HG03097 (cell line): ENCODE results near the gene PPP1R12B.
A peak's percentile ranks its signal among the peaks of the same experiment; 100 is the strongest.
"Not testable (repeated sequence)": the region's sequence is repeated elsewhere in the genome, so short reads cannot be mapped to it uniquely, and the experiment has no call there.

Experiments used
- ATAC-seq: cut with Tn5 transposase; IDR thresholded peaks from one replicate; pipeline ENCODE4 v1.9.1; 2021; ENCODE audit not compliant: unreplicated experiment, low FRiP score

The PPP1R12B gene

DNA sequence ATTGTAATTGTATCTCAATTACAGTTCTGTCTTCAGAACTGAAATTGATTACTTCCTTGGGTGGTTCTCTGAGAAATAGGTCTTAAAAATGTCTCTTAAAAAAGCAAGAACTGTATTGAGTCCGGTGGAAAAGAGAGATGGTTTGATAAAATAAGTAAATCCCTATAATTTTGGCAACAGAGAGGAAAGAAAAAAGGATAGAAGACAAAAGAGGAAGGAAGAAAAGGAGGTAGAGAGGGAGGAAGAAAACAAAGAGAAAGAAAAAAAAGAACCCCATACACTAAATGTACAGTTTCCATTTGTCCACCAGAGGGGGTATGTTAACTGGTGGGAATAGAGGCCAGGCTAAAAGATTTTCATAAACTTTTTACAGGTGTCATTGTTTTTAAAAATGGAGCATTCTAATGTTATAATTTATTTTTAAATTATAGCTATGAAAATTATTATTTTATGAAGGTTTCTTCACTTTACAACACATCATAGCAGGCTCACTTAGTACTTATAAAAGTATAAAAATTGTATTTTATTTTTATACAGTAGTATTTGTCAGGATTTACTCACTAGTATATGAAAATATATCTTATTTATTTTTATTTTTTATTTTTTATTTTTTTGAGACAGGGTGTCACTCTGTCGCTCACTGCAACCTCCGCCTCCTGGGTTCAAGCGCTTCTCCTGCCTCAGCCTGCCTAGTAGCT lies 4.7 kb upstream of the PPP1R12B start:
- ATAC-seq, result no peak

DNA sequence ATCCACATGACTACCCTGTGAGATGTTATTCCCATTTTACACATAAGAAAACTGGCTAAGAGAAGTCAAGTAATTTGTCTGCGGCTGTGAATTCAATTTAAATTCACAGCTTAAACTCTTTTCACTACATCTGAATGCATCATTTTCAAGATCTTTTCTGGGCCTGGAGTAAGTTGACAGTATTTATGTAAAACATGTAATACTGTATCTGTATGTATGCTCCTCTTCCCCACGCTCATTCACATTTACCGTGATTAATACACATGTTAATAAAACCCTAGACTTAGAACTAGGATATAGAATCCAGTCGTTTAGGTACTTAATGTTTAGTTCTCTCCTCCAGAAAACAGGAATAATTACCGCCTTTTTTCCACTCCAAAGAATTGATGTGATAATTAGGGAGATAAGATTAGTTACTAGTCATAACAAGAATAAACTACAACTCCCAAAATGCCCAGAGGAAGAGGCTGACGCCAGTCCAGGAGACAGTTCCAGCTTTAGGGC lies 442 bp upstream of the PPP1R12B start:
- no peak for ATAC-seq

DNA sequence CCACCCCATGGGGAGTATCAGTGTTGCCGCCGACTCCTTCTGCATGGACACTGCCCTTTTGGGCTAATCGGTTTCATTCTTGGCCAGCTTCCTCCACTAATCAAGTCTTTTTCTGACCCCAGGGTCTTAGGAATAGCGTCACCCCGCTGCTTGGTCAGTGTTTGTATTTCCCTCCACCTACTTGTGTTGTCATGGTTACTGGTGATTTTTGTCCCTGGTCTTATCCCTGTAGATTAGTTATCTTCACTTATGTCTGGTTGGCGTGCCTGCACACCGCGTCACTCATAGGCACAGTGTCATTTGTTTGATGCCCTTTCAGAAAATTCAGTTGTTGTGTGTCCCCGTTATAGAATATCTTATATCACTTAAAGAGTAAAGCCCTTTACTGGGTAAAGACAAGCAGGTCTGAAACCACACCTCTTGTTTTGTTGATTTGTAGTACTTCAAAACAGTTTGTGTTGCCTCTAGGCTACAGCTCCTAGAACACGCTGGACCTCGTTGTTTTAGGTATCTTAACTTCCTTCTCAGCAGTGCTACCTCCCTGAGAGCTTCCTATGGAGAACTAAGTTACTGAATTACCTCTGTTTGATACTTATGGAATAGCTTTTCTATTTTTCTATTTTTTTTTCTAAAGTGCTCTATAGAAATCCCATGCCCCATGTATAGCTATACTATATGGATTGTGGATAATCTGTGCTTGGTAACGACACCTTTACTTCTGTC lies 868 bp downstream of the PPP1R12B start:
- peak; percentile 10 for ATAC-seq

DNA sequence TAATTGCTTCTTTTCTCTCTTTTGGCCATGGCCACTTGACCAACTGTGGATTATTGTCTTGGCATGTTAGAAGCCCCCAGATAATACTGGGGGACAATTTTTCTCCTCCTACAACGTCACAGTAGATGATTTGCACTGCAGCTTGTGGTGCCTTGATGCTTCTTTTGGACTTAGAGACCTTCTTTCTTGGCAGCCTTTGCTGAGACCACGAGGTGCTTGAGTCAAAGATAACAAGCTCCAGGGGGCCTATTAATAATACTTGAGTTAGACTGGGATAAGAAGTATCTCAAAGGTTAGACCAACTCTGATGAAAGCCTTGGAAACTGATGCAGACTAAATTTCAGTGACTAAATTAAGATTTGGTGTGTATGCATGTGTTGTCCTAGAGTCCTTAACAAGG lies 3.2 kb downstream of the PPP1R12B start:
- ATAC-seq, result no peak

DNA sequence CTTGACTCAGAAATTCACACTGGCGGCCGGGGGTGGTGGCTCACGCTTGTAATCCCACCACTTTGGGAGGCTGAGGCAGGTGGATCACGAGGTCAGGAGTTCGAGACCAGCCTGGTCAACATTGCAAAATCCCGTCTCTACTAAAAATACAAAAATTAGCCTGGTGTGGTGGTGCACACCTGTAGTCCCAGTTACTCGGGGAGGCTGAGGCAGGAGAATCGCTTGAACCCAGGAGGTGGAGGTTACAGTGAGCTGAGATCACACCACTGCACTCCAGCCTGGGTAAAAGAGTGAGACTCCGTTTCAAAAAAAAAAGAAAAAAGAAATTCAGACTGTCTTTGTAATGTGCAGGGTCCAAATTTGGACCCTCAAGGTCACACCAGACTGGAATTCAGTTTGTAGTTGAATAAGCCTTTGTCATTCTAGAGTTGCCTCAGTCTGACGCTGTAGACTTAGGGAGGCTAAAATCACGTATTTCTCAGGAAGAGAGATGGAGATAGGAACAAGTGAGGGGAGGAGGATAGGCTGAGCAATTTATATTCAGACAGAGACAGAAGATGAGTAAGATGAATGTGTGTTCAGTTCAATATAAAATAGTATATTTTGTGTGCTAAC lies 4.2 kb downstream of the PPP1R12B start:
- not testable (repeated sequence) for ATAC-seq

DNA sequence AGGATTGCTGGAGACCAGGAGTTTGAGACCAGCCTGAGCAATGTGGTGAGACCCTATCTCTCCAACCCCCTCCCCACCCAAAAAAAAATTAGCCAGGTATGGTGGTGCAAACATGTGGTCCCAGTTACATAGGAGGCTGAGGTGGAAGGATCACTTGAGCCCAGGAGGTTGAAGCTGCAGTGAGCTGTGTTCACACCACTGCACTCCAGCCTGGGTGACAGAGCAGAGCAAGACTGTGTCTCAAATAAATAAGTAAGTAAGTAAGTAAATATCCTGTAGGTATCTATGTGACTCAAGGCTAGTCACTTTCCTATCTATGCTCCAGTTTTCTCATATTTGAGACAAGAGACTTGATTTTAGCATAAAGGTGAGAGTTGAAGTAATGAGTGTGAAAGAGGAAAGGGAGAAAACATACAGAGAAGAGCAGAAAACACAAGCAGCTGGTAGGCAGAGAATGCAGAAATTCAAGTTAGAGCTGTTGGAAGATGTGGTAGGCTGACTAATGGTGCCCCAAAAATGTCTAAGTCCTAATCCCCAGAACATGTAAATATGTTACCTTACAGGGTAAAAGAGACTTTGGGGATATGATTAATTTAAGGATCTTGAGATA lies 7.5 kb downstream of the PPP1R12B start:
- ATAC-seq, result no peak

DNA sequence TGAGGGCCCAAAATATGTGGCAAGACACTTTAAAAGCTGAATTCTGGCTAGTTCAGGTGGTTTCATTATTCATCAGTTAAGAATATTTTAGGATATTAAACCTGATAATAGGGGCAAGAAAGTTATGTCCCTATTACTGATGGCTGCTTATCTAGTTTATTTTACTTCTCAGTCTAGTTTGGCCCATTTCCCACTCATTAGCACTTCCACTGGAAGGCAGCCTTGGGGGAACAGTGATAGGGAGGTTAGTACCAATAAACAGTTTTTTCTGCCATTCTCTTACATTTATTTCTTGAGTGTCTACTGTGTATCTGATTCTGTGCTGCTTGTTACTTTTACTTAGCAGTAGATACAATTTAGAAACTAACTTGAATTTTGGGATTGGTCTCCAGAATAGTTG lies 9.0 kb downstream of the PPP1R12B start:
- no peak for ATAC-seq

DNA sequence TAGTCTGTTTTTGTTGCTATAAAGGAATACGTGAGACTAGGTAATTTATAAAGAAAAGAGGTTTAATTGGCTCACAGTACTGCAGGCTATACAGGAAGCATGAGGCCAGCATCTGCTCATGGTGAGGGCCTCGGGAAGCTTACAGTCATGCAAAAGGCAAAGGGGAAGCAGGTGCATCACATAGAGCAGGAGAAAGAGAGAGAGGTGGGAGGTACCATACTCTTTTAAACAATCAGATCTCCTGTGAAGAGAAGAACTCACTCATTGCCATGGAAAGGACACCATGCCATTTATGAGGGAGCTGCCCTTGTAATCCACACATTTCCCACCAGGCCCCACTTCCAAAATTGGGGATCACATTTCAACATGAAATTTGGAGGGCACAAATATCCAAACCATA lies 12.7 kb downstream of the PPP1R12B start:
- no peak for ATAC-seq

DNA sequence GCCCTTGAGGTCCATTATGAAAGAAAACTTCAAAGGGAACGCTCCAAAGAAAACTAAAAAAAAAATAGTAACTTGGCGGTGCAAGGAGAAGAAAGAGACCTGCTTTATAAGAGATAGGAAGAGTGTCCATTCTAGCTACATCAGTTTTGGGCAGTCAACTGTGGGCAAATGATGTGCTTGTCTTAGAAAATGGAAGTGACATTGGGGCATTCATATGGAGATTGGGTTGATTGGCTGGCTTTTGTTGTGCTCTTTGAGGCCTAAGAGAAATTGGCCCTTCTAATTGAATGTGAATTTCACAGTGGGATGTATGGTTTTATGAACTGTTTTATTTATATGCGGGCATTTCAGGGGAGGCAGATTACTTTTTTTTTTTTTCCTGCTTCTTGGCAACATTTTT lies 13.2 kb downstream of the PPP1R12B start:
- ATAC-seq, result no peak

DNA sequence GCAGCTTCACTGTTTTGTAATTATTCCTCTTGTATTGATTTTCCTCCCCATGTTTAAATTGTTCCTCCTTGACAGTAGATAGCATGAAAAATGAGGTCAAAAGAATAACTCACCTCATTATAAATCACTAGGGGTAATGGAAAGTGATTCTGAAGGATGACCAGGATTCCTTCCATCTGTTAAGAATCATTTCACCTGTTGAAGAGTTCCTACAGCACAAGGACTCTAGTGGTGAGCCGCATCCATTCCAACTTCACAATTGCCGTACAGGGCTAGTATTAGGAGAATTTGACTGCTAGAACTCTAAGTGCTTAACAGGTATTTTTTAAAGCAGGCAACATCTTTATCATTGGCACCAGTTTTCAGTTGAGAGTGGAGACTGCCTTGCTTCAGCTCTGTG lies 13.7 kb downstream of the PPP1R12B start:
- no peak for ATAC-seq

DNA sequence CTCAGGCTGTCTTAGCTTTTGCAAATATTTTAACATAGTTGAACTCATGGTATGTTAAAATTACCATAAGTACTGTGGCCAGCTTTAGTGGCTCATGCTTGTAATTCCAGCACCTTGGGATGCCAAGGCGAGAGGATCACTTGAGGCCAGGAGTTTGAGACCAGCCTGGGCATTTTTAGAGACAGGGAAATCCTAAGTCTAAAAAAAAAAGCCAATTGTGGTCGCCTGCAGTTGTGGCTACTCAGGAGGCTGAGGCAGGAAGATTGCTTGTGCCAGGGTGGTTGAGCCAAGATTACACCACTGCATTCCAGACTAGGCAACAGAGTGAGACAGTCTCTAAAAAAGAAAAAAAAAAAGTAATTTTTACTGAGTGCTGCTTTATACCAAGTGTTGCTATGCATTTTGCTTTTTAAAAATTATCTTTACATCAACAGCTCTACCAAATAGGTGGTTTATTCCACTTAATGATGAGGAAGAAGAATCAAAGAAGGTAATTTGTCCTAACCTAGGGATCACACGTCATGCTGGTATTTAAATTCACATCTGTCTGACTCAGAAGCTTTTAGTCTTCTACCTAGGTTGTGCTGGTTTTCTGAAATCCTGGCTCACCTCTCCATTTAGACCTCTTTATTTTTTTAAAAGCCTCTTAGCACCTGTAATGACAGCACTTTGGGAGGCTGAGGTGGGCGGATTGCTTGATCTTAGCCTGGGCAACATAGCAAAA lies 16.8 kb downstream of the PPP1R12B start:
- no peak for ATAC-seq

DNA sequence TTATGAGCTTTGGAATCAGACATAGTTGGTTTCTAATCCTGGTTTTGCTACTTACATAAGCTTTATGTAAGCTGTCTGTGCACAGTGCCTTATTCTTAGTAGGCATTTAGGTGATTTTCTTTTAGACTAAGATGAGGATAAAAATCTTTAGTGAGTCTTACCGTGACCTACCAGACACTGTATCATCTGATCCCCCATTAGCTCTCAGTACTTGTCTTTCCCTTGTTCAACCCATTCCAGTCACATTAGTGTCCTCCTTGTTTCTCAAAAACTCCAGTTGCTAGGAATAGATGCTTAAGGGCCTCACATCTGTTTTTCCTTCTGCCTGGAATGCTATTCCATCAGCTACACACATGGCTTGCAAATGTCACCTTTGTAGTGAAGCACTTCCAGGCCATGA lies 18.8 kb downstream of the PPP1R12B start:
- ATAC-seq, result no peak

DNA sequence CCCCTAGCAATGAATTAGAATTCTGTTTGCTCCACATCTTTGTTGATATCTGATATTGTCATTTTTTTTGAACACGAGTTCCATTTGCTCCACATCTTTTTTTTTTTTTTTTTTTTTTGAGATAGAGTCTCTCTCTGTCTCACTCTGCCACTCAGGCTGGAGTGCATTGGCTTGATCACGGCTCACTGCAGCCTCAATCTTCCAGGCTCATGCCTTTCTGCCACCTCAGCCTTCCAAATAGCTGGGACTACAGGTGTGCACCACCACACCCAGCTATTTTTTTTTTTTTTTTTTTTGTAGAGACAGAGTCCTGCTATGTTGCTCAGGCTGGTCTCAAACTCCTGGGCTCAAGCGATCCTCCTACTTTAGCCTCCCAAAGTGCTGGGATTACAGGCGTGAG lies 22.4 kb downstream of the PPP1R12B start:
- ATAC-seq, result not testable (repeated sequence)

DNA sequence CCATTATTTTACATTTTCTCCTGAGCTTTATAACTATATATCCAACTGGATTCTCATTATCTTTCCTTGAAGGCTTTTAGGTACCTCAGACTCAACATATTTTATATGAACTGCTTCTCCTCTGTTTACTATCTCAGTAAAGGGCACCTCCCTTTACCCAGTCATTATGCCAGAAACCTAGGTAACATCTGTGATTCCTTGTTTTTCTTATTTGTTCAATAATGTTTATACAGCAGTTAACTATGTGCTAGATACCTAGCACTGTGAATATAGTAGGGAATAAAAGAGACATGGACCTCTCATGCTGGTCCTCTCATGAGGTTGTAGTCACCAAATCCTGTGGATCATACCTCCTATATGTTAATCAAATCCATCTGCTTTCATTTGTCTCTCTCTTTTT lies 25.6 kb downstream of the PPP1R12B start:
- ATAC-seq, result no peak

DNA sequence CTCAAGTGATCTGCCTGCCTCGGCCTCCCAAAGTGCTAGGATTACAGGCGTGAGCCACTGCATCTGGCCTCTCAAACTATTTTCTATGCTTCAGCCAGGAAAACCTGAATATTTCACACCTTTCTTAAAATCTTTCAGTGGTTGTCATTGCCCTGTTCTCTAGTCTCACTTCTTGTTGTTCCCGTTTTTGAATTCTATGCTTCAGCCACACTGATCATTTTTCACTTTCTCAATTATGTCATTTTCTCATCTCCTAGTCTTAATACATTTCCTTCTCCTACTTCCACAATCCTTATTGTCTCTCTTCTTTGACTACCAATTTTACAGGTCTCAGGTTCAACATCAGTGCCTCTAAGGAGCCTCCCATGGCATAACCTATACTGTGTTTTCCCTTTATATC lies 26.7 kb downstream of the PPP1R12B start:
- ATAC-seq, result not testable (repeated sequence)

DNA sequence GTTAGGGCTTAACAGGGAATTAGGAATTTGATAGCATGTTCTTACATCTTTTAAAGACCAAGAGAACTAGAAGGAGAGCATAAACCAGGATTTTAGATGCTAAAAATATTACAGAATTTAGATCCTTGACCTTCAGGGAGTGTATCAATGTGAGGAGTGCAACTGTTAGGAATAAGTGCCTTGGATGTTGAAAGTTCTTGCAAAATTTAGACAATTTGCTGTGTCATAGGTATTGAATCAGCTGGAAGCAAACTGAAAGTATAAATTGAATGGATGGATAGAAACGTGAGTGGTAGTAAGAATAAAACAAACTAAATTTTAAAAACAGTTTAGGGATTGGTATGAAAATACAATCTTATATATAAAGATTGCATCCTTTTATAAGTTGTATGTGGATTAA lies 27.7 kb downstream of the PPP1R12B start:
- ATAC-seq, result no peak

DNA sequence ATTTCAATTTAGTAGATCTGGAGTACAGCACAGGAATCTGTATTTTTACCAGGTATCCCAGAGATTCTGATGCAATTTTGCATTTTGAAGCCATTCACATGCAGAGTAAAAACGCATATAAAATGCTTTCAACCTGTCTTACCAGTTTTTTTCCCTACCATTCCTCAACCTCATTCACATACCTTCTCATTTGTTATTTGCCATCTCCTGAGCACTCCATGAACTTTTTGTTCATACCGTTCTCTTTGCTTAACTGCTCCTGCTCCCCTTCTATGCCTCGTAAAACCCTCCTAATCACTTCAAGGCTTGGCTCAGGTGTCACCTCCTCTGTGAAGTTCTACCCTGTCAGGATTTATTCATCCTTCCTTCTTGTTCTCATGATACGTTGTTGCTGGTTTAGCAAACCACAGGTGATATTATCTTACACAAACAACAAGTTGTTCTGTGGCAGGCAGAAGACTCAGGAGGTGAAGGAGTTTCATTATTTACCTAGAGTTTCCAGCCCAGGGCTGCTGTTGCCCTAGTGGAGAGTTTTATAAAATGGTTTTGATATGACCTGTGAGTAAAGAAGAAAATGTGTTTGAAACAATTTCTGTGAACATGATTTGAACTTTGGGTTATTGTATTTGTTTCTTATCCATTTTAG lies 31.5 kb downstream of the PPP1R12B start:
- ATAC-seq, result not testable (repeated sequence)

DNA sequence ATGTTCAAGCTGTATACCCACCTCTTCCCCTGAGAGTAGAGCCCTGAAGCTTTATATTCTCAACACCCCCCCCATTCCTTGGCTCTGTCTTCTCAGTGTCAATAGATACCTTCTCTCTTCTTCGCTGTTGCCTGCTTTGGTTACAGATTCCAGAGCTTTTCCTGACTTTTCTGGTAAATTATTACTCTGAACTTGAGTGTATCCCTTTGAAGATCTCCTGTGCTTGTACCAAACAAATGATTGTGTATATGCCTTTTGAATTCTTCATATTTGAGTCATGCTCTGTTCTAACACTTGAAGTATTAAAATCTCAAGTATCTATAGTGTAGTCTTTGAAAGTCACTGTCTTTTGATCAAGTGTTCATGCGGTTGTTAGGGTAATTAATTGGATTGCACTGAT lies 32.0 kb downstream of the PPP1R12B start:
- ATAC-seq, result not testable (repeated sequence)

DNA sequence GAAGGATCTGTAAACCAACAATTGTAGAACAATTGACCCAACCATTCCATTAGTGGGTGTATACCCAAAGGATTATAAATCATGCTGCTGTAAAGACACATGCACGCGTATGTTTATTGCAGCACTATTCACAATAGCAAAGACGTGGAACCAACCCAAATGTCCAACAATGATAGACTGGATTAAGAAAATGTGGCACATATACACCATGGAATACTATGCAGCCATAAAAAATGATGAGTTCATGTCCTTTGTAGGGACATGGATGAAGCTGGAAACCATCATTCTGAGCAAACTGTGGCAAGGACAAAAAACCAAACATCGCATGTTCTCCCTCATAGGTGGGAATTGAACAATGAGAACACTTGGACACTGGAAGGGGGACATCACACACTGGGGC lies 33.4 kb downstream of the PPP1R12B start:
- ATAC-seq, result not testable (repeated sequence)

DNA sequence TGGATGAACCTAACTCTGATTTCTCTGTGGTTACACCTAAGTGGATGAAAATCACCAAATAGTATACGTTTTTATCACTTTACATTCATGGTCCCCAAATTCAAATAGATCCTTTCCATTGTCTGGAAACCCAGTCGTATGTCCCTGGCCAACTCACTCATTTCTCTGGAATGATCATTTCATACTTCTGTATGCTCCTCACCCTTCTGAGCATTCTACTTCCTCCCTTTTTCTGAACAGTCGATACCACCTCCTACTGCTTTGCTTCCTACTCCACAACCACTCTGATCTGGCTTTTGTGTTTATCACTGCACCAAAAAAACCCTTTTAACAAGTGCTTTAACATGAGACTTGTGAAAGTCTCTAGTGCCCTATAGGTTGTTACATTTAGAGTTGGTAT lies 47.3 kb downstream of the PPP1R12B start:
- ATAC-seq, result not testable (repeated sequence)
